ENCODE data around the gene CNKSR3.

Gene CNKSR3

DNA sequence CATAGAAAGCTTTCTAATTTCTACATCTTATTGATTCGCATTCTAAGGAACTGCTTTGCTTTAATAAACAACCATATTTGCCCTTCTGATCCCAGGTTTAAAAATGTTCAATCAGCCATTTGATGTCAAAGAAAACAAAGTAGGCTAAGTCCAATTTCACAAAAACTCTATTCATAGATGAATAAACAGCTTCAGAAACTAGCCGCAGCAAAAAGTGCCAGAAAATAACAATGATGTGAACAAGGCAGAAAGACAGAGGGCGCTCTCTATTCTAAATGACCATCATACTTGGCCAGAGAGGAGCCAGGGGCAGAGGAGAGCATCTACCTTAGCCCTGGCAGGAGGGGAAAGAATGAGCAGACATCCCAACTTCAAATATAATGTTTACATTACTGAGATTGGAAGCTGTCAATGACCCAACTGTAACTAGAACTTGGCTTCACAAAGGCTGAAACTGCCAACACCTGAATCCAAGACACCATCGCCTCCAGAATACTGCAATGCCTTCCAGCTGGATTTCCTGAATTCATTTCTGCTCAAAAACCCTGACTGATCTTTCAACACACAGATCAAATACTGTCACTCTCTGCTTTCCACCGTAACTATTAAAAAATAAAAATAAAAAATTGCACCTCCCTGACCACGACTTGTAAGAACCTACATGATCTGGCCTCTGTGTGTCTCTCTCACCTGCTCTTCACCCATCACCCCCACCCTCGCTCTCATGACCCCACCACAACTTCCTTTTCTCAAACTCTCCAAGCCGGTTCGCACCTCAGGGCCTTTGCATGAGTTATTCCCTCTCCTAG, 9.5 kb downstream of the CNKSR3 start:
- Mint-ChIP-seq H3K27ac (no peak overlapping the region), H3K4me1 (ENCODE audit: low read depth) (no peaks in the 10 kb centered on the region), H3K27me3 (ENCODE audit: low read depth) (peaks cover 4% of the 10 kb centered on the region), H3K4me3 (no peak overlapping the region), H3K9me3 (no peaks in the 10 kb centered on the region), H3K36me3 (ENCODE audit: low read depth) (no peaks in the 10 kb centered on the region)

DNA sequence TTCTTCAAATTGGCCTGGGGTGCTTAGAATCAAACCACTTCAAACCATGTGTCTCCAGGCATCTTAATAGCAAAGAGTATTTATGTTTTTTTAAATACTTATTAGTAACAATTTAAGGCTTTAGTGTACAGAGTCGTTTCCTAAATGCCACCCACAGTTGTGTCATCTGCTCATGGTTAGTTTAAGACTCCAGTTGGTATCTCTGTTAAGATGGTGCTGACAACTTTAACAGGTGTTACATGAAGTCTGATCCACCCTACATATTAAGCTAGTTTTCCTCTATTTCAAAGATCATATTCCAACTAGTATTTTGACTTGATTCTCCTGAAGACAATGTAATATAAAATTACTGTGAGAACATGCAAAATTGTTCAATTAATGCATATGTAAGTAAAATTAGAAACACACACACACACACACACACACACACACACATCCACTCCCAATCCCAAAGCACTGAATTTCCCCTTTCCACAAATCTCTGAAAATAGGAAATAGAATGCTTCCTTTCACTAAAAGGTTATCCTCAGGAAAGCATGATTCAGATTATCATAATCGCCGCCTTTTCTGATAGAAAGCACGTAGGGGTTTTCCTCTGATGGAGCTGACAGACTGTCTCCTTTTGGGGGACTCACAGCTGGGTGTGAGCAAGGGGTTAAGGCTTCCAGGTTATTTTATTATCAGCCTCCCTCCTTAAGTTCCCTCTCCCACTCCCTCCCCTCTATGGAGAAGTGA, 10.5 kb downstream of the CNKSR3 start:
- Mint-ChIP-seq H3K27me3 (ENCODE audit: low read depth) (peaks cover 6% of the 10 kb centered on the region), H3K4me1 (ENCODE audit: low read depth) (no peaks in the 10 kb centered on the region), H3K36me3 (ENCODE audit: low read depth) (no peaks in the 10 kb centered on the region), H3K27ac (no peak overlapping the region), H3K4me3 (no peak overlapping the region), H3K9me3 (no peaks in the 10 kb centered on the region)

DNA sequence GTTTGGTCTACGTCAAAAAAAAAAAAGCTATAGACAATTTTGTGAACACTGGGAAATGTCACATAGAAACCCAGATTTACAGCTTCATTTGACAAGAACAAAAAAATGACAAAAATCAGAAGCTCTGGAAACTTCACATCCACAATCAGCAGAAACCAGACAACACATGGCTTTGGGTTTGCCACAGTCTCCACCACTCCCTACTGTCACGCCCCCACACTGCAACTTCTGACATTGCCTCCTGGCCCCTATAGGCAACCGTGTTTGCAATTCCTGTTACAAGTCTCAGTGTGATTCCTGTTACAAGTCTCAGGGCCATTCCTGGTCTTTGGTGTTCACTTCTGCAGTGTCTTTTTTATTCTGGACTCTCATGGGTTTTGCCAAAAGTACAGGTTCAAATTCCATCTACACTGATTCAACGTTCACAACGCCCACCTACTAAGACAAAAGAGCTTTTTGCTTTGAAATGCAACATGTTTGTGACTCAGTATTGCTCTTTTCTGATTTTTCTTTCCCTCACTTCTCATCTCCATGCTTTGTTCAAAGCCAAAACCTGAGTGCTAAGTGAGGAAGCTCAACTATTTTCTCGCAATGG, 12.0 kb downstream of the CNKSR3 start:
- no peaks in the 10 kb centered on the region for H3K36me3 Mint-ChIP-seq (ENCODE audit: low read depth)
- no peak overlapping the region for H3K27ac Mint-ChIP-seq
- H3K4me3 Mint-ChIP-seq = no peak overlapping the region
- no peaks in the 10 kb centered on the region for H3K9me3 Mint-ChIP-seq
- H3K4me1 Mint-ChIP-seq (ENCODE audit: low read depth) = no peaks in the 10 kb centered on the region
- peaks cover 3% of the 10 kb centered on the region for H3K27me3 Mint-ChIP-seq (ENCODE audit: low read depth)

DNA sequence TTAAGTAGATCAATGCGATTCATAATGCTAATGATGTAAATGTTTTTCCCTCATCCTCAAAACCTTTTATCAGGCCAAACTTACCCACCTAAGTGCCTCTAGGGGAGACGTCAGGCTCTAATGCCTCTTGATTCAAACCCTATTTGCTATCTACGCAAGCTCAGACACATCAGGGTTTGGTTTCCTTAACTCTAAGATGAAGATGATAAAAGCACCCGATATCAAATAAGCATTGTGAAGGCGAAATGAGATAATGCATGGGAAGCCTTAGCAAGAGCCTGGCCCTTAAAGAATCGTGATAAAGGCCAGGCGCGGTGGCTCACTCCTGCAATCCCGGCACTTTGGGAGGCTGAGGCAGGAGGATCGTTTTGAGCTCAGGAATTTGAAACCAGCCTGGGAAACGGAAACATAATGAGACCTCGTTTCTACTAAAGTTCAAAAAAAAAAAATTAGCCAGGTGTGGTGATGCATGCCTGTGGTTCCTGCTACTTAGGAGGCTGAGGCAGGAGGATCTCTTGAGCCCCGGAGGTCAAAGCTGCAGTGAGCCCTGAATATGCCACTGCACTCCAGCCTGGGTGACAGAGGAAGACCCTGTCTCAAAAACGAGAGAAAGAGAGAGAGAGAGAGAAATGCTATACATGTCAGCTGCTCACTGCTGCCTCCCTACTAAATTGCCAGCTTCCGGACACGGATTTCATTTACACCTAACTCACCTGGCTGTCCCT, 13.5 kb downstream of the CNKSR3 start:
- Mint-ChIP-seq H3K4me1 (ENCODE audit: low read depth) (no peaks in the 10 kb centered on the region), H3K36me3 (ENCODE audit: low read depth) (no peaks in the 10 kb centered on the region), H3K27ac (no peak overlapping the region), H3K9me3 (no peaks in the 10 kb centered on the region), H3K4me3 (no peak overlapping the region), H3K27me3 (ENCODE audit: low read depth) (peaks cover 3% of the 10 kb centered on the region)

DNA sequence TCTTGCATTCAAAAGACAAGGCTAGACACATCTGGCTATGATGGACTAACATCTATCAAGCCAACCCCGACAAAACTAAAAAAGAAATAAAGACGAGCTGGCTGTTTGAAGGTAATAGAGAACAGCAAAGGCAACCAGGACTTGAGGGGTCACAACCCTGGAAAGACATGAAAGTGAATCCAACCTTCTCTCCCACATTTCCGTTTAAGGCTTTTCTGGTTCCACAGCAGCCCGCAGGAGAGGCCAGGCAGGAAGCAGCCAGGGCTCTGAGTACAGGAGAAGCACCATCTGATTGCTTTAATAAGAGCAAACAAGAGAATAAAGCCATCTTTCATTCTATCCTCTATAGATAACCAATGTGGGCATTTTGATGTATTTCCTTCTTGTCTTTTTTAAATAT, 14.3 kb downstream of the CNKSR3 start:
- Mint-ChIP-seq H3K27me3 (ENCODE audit: low read depth) (peaks cover 3% of the 10 kb centered on the region), H3K36me3 (ENCODE audit: low read depth) (no peaks in the 10 kb centered on the region), H3K9me3 (no peaks in the 10 kb centered on the region), H3K27ac (no peak overlapping the region), H3K4me1 (ENCODE audit: low read depth) (no peaks in the 10 kb centered on the region), H3K4me3 (no peak overlapping the region)

DNA sequence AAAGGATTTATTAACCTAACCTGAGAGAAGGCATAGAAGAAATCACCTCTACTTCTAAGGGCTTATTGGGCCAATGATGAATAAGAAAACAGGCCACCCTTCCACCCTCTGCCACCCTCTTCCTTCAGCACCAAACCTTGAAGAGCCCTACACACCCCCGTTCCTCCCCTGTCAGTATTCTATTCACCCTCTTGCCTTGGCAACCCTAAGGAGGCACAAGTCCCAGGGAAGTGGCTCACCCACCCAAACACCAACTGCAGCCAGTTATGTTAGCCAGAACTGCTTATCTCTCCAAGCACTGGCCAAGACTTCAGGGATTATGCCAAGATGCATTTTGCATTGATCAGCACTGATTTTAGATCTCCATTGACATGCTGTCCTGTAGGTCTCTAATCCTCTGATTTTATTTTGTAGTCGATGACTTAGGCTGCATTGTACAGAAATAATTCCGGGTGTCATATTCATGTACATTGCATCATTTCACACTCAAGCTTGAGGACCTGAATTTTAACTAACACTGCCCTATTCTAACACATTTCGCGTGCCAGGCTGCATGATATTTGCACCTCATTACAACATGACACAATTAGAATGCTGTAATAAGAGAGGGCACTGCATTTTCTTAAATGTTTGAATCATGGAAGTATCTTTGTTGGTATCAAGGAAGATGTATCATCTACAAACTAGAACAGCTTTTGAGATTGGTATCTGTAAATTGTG, 15.7 kb downstream of the CNKSR3 start:
- Mint-ChIP-seq H3K27me3 (ENCODE audit: low read depth) (peaks cover 3% of the 10 kb centered on the region), H3K36me3 (ENCODE audit: low read depth) (no peaks in the 10 kb centered on the region), H3K9me3 (no peaks in the 10 kb centered on the region), H3K4me1 (ENCODE audit: low read depth) (no peaks in the 10 kb centered on the region), H3K27ac (no peak overlapping the region), H3K4me3 (no peak overlapping the region)

DNA sequence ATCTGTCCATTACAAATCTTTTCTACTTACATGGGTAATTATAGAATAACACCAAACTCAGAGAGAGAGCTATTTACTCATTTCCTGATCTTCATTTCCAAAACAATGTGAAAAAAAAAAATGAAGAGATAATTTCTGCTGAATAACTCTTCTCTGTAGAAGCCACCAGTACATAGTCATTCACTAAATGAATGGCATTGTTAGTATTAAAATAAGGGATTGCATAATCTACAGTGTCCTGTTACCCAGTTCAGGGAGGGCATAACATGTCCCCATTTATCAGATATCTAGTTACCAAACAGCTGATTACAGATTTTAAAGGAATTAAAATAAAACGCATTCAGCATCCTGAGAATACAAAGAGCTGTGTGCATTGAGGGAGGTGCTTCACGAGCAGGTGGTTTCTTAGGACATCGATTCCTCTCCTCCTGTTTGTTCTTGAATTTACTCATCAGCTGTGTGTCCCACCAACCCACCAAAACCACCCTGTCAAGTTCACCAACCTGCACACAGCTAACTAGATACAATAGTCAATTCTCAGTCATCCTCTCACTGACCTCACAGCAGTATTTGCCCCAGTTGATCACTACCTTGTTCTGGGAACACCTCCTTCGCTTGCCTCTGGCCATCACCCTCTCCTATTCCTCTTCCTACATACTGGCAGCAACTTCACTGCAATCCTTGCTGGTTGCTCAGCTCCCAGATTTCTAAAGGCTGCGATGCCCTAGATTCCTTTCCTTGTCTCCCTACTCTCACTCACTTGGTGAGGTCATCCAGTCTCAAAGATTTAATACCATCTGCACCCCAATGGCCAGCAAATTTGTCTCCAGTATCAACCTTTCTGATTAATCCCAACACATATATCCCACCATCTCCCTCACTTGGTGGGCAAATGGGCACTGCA, 18.7 kb downstream of the CNKSR3 start:
- H3K4me3 Mint-ChIP-seq = no peak overlapping the region
- no peaks in the 10 kb centered on the region for H3K4me1 Mint-ChIP-seq (ENCODE audit: low read depth)
- no peaks in the 10 kb centered on the region for H3K36me3 Mint-ChIP-seq (ENCODE audit: low read depth)
- H3K9me3 Mint-ChIP-seq = no peaks in the 10 kb centered on the region
- H3K27ac Mint-ChIP-seq = no peak overlapping the region
- H3K27me3 Mint-ChIP-seq (ENCODE audit: low read depth) = peaks cover 3% of the 10 kb centered on the region

DNA sequence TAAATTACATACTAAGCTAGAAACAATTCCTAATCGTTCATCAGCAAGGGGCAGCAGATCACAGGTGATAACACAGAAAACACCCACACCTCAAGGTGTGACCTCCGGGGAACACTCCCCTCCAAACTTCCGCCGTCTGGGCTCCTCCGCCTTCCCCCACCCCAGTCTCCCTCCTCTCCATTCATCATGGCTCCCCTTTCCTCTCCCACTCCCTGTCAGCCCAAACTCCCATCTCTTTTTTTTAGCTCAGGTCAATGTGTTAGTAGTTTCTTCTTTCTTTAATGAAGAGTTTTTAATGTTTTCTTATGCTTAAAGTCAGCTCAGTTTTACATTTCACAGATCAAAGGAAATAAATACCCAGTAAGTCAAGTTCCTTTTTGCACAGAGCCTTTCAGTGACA, 20.7 kb downstream of the CNKSR3 start:
- Mint-ChIP-seq H3K27ac (no peak overlapping the region), H3K4me3 (no peak overlapping the region), H3K27me3 (ENCODE audit: low read depth) (no peaks in the 10 kb centered on the region), H3K36me3 (ENCODE audit: low read depth) (no peaks in the 10 kb centered on the region), H3K4me1 (ENCODE audit: low read depth) (no peaks in the 10 kb centered on the region), H3K9me3 (no peaks in the 10 kb centered on the region)

DNA sequence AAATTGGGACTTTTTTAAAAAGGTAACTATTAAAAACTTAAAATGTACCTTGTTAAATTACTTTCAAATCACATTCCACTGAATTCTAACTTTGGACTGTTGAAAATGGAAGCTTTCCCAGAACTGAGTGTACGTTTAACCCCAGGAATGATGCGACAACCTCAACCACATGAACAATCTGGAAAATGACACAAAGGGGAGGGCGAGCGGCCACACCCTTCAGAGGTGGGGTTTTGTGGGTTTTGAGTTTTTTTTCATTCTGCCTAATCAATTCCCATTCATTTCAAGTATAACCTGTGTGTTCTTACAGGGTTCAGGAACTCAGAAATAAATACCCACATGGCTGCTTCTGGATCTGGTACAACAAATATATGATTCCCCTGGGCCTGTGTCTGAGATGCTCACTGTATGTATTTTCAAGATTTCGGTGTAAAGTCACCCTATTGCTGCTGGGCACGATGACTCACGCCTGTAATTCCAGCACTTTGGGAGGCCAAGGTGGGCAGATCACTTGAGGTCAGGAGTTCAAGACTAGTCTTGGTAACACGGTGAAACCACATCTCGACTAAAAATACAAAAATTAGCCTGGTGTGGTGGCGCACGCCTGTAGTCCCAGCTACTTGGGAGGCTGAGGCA, 21.6 kb downstream of the CNKSR3 start:
- no peaks in the 10 kb centered on the region for H3K27me3 Mint-ChIP-seq (ENCODE audit: low read depth)
- H3K9me3 Mint-ChIP-seq = no peaks in the 10 kb centered on the region
- no peaks in the 10 kb centered on the region for H3K4me1 Mint-ChIP-seq (ENCODE audit: low read depth)
- no peak overlapping the region for H3K4me3 Mint-ChIP-seq
- no peaks in the 10 kb centered on the region for H3K36me3 Mint-ChIP-seq (ENCODE audit: low read depth)
- no peak overlapping the region for H3K27ac Mint-ChIP-seq

DNA sequence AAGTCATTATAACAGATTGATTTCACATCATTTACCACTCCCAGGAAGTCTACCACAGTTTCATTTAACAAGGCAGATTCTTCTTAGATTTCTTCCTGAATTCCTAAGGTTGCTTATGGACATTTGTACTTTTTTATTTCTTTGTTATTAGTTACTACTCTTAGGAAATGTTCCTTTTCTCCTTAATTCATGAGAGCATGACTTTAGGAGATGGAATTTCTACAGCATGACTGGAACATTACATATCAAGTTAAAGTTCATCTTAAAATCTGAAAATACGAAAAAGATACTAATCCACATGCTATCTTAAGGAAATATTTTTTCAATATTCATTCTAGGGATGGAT, 22.3 kb downstream of the CNKSR3 start:
- Mint-ChIP-seq H3K36me3 (ENCODE audit: low read depth) (no peaks in the 10 kb centered on the region), H3K4me1 (ENCODE audit: low read depth) (no peaks in the 10 kb centered on the region), H3K9me3 (no peaks in the 10 kb centered on the region), H3K27me3 (ENCODE audit: low read depth) (no peaks in the 10 kb centered on the region), H3K4me3 (no peak overlapping the region), H3K27ac (no peak overlapping the region)

DNA sequence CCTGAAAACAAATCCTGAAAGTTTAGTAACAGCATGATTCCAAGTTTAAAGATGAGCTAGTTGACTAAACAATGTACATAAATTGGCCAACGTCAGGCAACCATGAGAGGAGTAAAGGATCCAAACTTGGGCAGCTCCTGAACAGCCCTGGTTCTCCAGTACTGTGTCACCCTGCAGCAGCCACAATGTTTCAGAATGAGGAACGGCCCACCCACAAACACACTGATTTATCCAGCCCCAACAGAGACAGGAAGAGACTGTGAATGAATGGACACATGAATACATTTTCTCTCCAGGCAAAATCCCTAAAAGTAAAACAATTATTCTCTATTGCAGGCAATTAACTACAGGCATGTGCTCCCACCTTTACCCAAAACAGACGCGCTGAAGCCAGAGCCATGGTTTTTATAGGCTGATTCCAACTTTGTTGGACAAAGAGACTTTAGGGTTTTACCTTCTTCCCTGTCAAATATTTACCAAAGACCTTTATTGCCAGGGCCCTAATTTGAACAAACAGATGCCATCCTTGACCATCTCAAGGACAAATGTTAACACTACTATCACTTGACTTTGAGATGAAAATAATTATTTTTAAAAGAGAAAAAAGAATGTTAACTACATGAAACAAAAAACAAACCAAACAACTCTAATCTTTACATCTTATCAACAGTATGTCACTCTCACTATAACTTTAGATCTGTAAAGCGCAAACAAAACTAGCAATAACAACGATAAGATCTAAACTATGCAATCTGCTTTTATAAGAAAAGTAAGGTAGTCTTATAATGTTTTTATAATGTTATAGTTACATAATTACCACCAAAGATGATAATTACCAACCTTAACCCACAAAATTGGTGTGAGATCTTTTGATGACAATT, 22.9 kb downstream of the CNKSR3 start:
- H3K9me3 Mint-ChIP-seq = no peaks in the 10 kb centered on the region

DNA sequence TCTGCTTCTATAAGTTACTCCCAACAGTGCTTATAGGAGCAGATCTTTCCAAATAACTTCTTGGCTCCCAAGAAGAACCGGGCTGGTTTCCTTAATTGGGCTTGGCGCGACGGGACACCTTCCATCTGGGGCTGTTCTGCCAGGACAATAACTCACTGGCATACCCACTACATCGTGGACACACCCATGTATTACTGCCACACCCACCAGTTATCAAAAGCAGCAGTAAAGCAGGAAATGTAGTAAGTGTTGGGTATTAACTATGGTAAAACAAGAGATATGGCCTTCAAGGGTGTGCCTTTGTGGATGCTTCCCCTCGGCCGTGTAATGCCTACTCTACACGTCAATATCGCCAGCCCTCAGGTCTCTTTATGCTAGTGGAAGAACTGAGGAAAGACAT, 24.7 kb downstream of the CNKSR3 start:
- no peaks in the 10 kb centered on the region for H3K27me3 Mint-ChIP-seq (ENCODE audit: low read depth)
- H3K9me3 Mint-ChIP-seq = no peaks in the 10 kb centered on the region
- H3K36me3 Mint-ChIP-seq (ENCODE audit: low read depth) = no peaks in the 10 kb centered on the region
- no peak overlapping the region for H3K4me3 Mint-ChIP-seq
- no peaks in the 10 kb centered on the region for H3K4me1 Mint-ChIP-seq (ENCODE audit: low read depth)
- H3K27ac Mint-ChIP-seq = no peak overlapping the region

More for the DNA sequence above, 22.9 kb downstream of the CNKSR3 start:
- Mint-ChIP-seq H3K4me1 (ENCODE audit: low read depth) (no peaks in the 10 kb centered on the region), H3K4me3 (no peak overlapping the region), H3K27ac (no peak overlapping the region), H3K27me3 (ENCODE audit: low read depth) (no peaks in the 10 kb centered on the region), H3K36me3 (ENCODE audit: low read depth) (no peaks in the 10 kb centered on the region)

All from T-helper 1 cell treated with Interleukin-12 subunit alpha and Interleukin-12 subunit beta and Interleukin-4 antibody, amounts not matched to agents 30 μg/mL and 1 μg/mL, for 36 hours (primary cell).